RWPE2 (cell line): ENCODE data around the gene NACC1.

Source experiments
- ATAC-seq: fragments of 200-7000 bp; cut with Tn5 transposase; 3 replicates; pipeline ENCODE4 v1.9.1; 2021; ENCODE audit warnings: low read depth
- DNase-seq: peaks from one replicate; pipeline ENCODE4 v3.0.0-alpha.2; 2020; ENCODE audit warnings: low spot score
- H3K27ac ChIP-seq: fragments of 450-650 bp; 2 replicates; pipeline ENCODE4 v1.5.1; 2017; ENCODE audit warnings: mild to moderate bottlenecking; ENCODE audit not compliant: poor library complexity, severe bottlenecking
- H3K27me3 ChIP-seq: fragments of 250-450 bp; sonication (Bioruptor Pico); 2 replicates; pipeline ENCODE4 v1.5.1; 2021; ENCODE audit warnings: mild to moderate bottlenecking, moderate library complexity; ENCODE audit not compliant: insufficient read depth, poor library complexity, severe bottlenecking
- H3K36me3 ChIP-seq: fragments of 250-450 bp; sonication (Bioruptor Pico); 2 replicates; pipeline ENCODE4 v1.5.1; 2020; ENCODE audit warnings: low read depth, mild to moderate bottlenecking, moderate library complexity
- H3K4me1 ChIP-seq: fragments of 250-450 bp; sonication (Bioruptor Pico); 2 replicates; pipeline ENCODE4 v1.5.1; 2021; ENCODE audit warnings: mild to moderate bottlenecking, moderate library complexity; ENCODE audit not compliant: insufficient read depth, poor library complexity, severe bottlenecking
- H3K4me3 ChIP-seq: fragments of 250-450 bp; sonication (Bioruptor Pico); 2 replicates; pipeline ENCODE4 v1.5.1; 2021; ENCODE audit warnings: mild to moderate bottlenecking, moderate library complexity; ENCODE audit not compliant: severe bottlenecking
- H3K9me3 ChIP-seq: fragments of 250-450 bp; sonication (Bioruptor Pico); 2 replicates; pipeline ENCODE4 v1.5.1; 2021; ENCODE audit warnings: mild to moderate bottlenecking, moderate library complexity; ENCODE audit not compliant: severe bottlenecking
- CTCF ChIP-seq: fragments of 450-650 bp; IDR thresholded peaks from one replicate; pipeline ENCODE4 v1.5.1; 2017; ENCODE audit warnings: mild to moderate bottlenecking, moderate library complexity; ENCODE audit not compliant: poor library complexity, severe bottlenecking

The NACC1 gene

DNA sequence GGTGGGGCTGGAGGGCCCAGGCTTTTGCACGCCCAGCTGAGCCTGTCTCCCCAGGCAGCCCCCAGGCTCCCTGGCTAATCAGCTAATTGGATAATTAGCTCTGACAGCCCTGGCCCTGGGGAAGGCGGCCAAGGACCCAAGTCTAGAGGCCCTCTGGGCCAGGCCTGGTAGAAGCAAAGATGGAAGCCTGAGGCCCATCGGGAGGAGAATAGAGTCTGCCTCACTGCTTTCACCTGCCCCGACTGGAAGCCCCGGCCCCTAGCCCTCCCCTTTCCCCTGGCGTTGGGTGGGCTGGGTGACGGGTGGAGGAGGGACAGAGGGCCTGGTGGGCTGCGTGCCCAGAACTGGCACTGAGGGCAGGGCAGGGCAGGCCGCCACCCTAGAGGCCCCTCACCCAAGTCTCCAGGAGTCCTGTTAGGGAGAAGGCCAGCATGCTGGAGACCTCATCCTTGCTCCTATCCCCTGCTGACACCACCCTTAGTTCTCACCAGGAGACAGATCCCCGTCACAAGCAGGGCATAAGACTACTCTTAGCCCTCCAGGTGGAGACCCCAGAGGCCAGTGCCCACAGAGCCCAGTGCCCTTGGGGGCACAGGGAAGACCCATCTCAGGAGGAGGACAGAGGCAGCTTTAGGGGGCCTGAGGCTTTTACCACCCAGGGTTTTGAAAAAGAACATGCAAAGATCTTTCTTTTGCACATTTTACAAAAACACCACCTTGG is 27.4 kb upstream of the NACC1 start:
- no peak for ATAC-seq
- H3K27ac ChIP-seq: no peak overlapping the region
- no peak for TF ChIP-seq CTCF
- no peaks in the 10 kb centered on the region for H3K27me3 ChIP-seq
- peak; percentile 64 for DNase-seq
- no peak overlapping the region for H3K4me3 ChIP-seq
- H3K36me3 ChIP-seq: no peaks in the 10 kb centered on the region
- H3K4me1 ChIP-seq: no peaks in the 10 kb centered on the region
- no peaks in the 10 kb centered on the region for H3K9me3 ChIP-seq

- DNase-seq (peak; percentile 55), ATAC-seq (no peak)
- Histone ChIP-seq H3K27ac (no peak overlapping the region), H3K9me3 (no peaks in the 10 kb centered on the region), H3K4me1 (no peaks in the 10 kb centered on the region), H3K27me3 (no peaks in the 10 kb centered on the region), H3K4me3 (no peak overlapping the region), H3K36me3 (no peaks in the 10 kb centered on the region)
- TF ChIP-seq CTCF: no peak
Measured at GRCh38 chr19:13091400-13092157, 26.5 kb upstream of the NACC1 start.

GRCh38 chr19:13092158-13092543 is 25.9 kb upstream of the NACC1 start:
- no peak for ATAC-seq
- Histone ChIP-seq H3K9me3 (no peaks in the 10 kb centered on the region), H3K4me1 (no peaks in the 10 kb centered on the region), H3K36me3 (no peaks in the 10 kb centered on the region), H3K27ac (no peak overlapping the region), H3K4me3 (no peak overlapping the region), H3K27me3 (no peaks in the 10 kb centered on the region)
- DNase-seq: no peak
- TF ChIP-seq CTCF: no peak

- Histone ChIP-seq H3K4me3 (no peak overlapping the region), H3K27ac (no peak overlapping the region), H3K36me3 (no peaks in the 10 kb centered on the region), H3K9me3 (no peaks in the 10 kb centered on the region), H3K4me1 (no peaks in the 10 kb centered on the region), H3K27me3 (no peaks in the 10 kb centered on the region)
- peak; percentile 44 for DNase-seq
- no peak for TF ChIP-seq CTCF
- no peak for ATAC-seq
Measured at GRCh38 chr19:13092606-13093235, 25.3 kb upstream of the NACC1 start.
